OCI-LY7 (cell line): ENCODE data around the gene SERTM1.

ENCODE experiments used
- EZH2phosphoT487 ChIP-seq: fragments of 200-600 bp; sonication (generic); IDR thresholded peaks from 2 replicates; pipeline ENCODE4 v1.6.1; 2018; ENCODE audit warnings: low read depth, borderline replicate concordance, mild to moderate bottlenecking, mixed run types, antibody characterized with exemption, low read length, moderate library complexity, mixed read lengths
- TF ChIP-seq, protein P1 (sequence below): fragments of 200-600 bp; sonication (generic); conservative IDR thresholded peaks from 2 replicates; pipeline ENCODE4 v1.5.1; 2014; ENCODE audit warnings: mild to moderate bottlenecking, antibody characterized with exemption, low read length, moderate library complexity, mixed read lengths

DNA sequence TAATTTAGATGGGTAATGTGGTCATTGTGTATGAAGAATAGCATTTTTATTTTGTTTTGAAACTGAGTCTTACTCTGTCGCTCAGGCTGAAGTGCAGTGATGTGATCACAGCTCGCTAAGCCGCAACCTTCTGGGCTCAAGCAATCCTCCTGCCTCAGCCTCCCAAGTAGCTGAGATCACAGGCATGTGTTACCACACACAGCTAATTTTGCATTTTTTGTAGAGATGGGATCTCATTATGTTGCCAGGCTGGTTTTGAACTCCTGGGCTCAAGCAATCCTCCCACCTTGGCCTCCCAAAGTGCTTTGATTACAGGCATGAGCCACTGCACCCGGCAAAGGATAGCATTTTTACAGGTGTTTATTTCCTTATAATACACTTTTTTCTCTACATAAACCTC, 36.6 kb downstream of the SERTM1 start:
- TF ChIP-seq, protein P1, sequence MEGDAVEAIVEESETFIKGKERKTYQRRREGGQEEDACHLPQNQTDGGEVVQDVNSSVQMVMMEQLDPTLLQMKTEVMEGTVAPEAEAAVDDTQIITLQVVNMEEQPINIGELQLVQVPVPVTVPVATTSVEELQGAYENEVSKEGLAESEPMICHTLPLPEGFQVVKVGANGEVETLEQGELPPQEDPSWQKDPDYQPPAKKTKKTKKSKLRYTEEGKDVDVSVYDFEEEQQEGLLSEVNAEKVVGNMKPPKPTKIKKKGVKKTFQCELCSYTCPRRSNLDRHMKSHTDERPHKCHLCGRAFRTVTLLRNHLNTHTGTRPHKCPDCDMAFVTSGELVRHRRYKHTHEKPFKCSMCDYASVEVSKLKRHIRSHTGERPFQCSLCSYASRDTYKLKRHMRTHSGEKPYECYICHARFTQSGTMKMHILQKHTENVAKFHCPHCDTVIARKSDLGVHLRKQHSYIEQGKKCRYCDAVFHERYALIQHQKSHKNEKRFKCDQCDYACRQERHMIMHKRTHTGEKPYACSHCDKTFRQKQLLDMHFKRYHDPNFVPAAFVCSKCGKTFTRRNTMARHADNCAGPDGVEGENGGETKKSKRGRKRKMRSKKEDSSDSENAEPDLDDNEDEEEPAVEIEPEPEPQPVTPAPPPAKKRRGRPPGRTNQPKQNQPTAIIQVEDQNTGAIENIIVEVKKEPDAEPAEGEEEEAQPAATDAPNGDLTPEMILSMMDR, result no peak
- TF ChIP-seq EZH2phosphoT487, result no peak
